GM23338 (cell line): ENCODE data around the gene MC4R.

Source experiments
- CREB1 ChIP-seq: fragments of 250-450 bp; sonication (Bioruptor Pico); IDR thresholded peaks from 2 replicates; pipeline ENCODE4 v1.5.0; 2020; ENCODE audit warnings: low read depth, mild to moderate bottlenecking, moderate library complexity
- CTCF ChIP-seq, 2 experiments: fragments of 200-600 bp in 1 of 2; sonication (generic) in 1 of 2; conservative IDR thresholded peaks; 2 replicates each; pipeline versions ENCODE4 v1.5.1 to v1.6.1; 2016 to 2017; ENCODE audit warnings: antibody characterized with exemption in 2 of 2, low read depth in 2 of 2, mild to moderate bottlenecking in 2 of 2, moderate library complexity in 1 of 2
- EZH2 ChIP-seq: fragments of 200-600 bp; sonication (generic); IDR thresholded peaks from one replicate; pipeline ENCODE4 v1.8.0; 2017; ENCODE audit warnings: antibody characterized with exemption, mild to moderate bottlenecking, low read depth; ENCODE audit not compliant: unreplicated experiment
- EZH2phosphoT487 ChIP-seq: fragments of 200-600 bp; sonication (generic); IDR thresholded peaks from one replicate; pipeline ENCODE4 v1.8.1; 2018; ENCODE audit warnings: antibody characterized with exemption; ENCODE audit not compliant: unreplicated experiment
- JUNB ChIP-seq: IDR thresholded peaks from one replicate; pipeline ENCODE4 v1.6.1; 2016; ENCODE audit warnings: antibody characterized with exemption; ENCODE audit not compliant: unreplicated experiment
- POLR2AphosphoS5 ChIP-seq: IDR thresholded peaks from 2 replicates; pipeline ENCODE4 v1.6.1; 2016; ENCODE audit warnings: antibody characterized with exemption, low read depth
- TF ChIP-seq, protein P1 (sequence below): IDR thresholded peaks from one replicate; pipeline ENCODE4 v1.6.1; 2018; ENCODE audit warnings: antibody characterized with exemption; ENCODE audit not compliant: unreplicated experiment

DNA sequence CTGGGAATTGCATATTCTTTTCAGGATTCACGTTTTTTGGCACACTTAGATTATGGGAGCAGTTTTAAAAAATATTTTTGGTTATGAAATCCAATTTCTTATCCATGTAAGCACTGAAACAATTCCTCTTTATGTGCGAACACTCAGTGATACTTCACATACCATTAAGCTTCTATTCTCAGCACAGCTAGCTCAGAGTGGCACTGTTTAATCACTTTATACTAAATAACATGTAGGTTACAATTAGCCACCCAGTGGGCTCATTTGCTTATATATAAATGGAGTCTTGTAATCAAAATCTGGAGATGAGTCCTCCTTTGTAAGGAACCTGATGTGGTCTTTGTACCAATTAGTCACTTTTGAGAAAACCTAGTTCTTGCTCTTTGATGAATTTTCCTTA is 11.3 kb upstream of the MC4R start:
- TF ChIP-seq, protein P1, sequence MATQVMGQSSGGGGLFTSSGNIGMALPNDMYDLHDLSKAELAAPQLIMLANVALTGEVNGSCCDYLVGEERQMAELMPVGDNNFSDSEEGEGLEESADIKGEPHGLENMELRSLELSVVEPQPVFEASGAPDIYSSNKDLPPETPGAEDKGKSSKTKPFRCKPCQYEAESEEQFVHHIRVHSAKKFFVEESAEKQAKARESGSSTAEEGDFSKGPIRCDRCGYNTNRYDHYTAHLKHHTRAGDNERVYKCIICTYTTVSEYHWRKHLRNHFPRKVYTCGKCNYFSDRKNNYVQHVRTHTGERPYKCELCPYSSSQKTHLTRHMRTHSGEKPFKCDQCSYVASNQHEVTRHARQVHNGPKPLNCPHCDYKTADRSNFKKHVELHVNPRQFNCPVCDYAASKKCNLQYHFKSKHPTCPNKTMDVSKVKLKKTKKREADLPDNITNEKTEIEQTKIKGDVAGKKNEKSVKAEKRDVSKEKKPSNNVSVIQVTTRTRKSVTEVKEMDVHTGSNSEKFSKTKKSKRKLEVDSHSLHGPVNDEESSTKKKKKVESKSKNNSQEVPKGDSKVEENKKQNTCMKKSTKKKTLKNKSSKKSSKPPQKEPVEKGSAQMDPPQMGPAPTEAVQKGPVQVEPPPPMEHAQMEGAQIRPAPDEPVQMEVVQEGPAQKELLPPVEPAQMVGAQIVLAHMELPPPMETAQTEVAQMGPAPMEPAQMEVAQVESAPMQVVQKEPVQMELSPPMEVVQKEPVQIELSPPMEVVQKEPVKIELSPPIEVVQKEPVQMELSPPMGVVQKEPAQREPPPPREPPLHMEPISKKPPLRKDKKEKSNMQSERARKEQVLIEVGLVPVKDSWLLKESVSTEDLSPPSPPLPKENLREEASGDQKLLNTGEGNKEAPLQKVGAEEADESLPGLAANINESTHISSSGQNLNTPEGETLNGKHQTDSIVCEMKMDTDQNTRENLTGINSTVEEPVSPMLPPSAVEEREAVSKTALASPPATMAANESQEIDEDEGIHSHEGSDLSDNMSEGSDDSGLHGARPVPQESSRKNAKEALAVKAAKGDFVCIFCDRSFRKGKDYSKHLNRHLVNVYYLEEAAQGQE = no peak
- TF ChIP-seq CTCF (conservative IDR thresholded peaks at IDR 0.05; ENCODE audit: low read depth in 2 of 2) = no peak
- TF ChIP-seq EZH2 = no peak
- no peak for TF ChIP-seq EZH2phosphoT487
- no peak for TF ChIP-seq POLR2AphosphoS5
- TF ChIP-seq JUNB = no peak
- no peak for TF ChIP-seq CREB1 (CRISPR knock-in tag)
